Stromal cell of bone marrow (primary cell): ENCODE measurements around the gene PLEKHG2.
"Not testable (repeated sequence)": the region's sequence is repeated elsewhere in the genome, so short reads cannot be mapped to it uniquely, and the experiment has no call there.

Experiments used
- DNase-seq: peaks from one replicate; pipeline ENCODE4 v3.0.0-alpha.2; 2012; ENCODE audit warnings: low read depth

Gene PLEKHG2

GRCh38 chr19:39412100-39412866 lies at the start of gene PLEKHG2:
Gene PLEKHG2 (plus strand): TSS chr19:39412669. CDS start chr19:39414087, 1,418 bp downstream.
- DNase-seq, result peak; percentile 99

- peak; percentile 72 for DNase-seq
Measured at GRCh38 chr19:39362682-39363657, 49.5 kb upstream of the PLEKHG2 start.

GRCh38 chr19:39363901-39364457 lies 48.5 kb upstream of the PLEKHG2 start:
- peak; percentile 62 for DNase-seq

- DNase-seq, result no peak
Measured at GRCh38 chr19:39365531-39365930, 46.9 kb upstream of the PLEKHG2 start.

GRCh38 chr19:39369200-39369599 lies 43.3 kb upstream of the PLEKHG2 start:
- DNase-seq, result no peak

- DNase-seq, result no peak
Measured at GRCh38 chr19:39370735-39371134, 41.7 kb upstream of the PLEKHG2 start.

GRCh38 chr19:39372047-39372802 lies 40.2 kb upstream of the PLEKHG2 start:
- DNase-seq, result peak; percentile 96

GRCh38 chr19:39372941-39373340 lies 39.5 kb upstream of the PLEKHG2 start:
- no peak for DNase-seq

- DNase-seq, result no peak
Measured at GRCh38 chr19:39375929-39376328, 36.5 kb upstream of the PLEKHG2 start.

- no peak for DNase-seq
Measured at GRCh38 chr19:39377373-39378362, 34.8 kb upstream of the PLEKHG2 start.

- DNase-seq, result not testable (repeated sequence)
Measured at GRCh38 chr19:39379366-39379765, 33.1 kb upstream of the PLEKHG2 start.

- DNase-seq, result no peak
Measured at GRCh38 chr19:39379865-39380396, 32.5 kb upstream of the PLEKHG2 start.

GRCh38 chr19:39380521-39381502 lies 31.7 kb upstream of the PLEKHG2 start:
- DNase-seq, result no peak

- DNase-seq, result no peak
Measured at GRCh38 chr19:39381910-39382611, 30.4 kb upstream of the PLEKHG2 start.

GRCh38 chr19:39382991-39383828 lies 29.3 kb upstream of the PLEKHG2 start:
- no peak for DNase-seq

- no peak for DNase-seq
Measured at GRCh38 chr19:39384839-39385568, 27.5 kb upstream of the PLEKHG2 start.
